Trophoblast cell (in vitro differentiated cells and primary cell): ENCODE measurements around the gene PRR14L. TPM values are rescaled to one million over a fixed set of nuclear protein-coding genes. Genes with fewer than 3 reads are reported as not detected.
"Not testable (repeated sequence)": the region's sequence is repeated elsewhere in the genome, so short reads cannot be mapped to it uniquely, and the experiment has no call there.

ENCODE experiments used
- DNase-seq, 2 donors: peaks; one replicate each; pipeline ENCODE4 v3.0.0-alpha.2; 2016
- H2AFZ ChIP-seq: 2 replicates; pipeline ENCODE4 v1.6.1; 2013; ENCODE audit warnings: low read length, moderate library complexity, mild to moderate bottlenecking; ENCODE audit not compliant: insufficient read depth, poor library complexity
- H2AK5ac ChIP-seq: 2 replicates; pipeline ENCODE4 v1.6.1; 2013; ENCODE audit warnings: mild to moderate bottlenecking, low read length
- H2BK120ac ChIP-seq: 2 replicates; pipeline ENCODE4 v1.6.1; 2013; ENCODE audit warnings: low read length, mild to moderate bottlenecking, moderate library complexity; ENCODE audit not compliant: insufficient read depth, poor library complexity
- H2BK12ac ChIP-seq: 2 replicates; pipeline ENCODE4 v1.6.1; 2013; ENCODE audit warnings: mild to moderate bottlenecking, low read length, moderate library complexity
- H2BK5ac ChIP-seq: 2 replicates; pipeline ENCODE4 v1.6.1; 2013; ENCODE audit warnings: low read length, low read depth, moderate library complexity, mild to moderate bottlenecking; ENCODE audit not compliant: poor library complexity
- H3K14ac ChIP-seq: 2 replicates; pipeline ENCODE4 v1.6.1; 2013; ENCODE audit warnings: mild to moderate bottlenecking, low read length
- H3K18ac ChIP-seq: 2 replicates; pipeline ENCODE4 v1.6.1; 2013; ENCODE audit warnings: mild to moderate bottlenecking, low read length
- H3K23ac ChIP-seq: 2 replicates; pipeline ENCODE4 v1.6.1; 2013; ENCODE audit warnings: low read length
- H3K27ac ChIP-seq: 2 replicates; pipeline ENCODE4 v1.5.1; 2013; ENCODE audit warnings: low read depth, mild to moderate bottlenecking, inconsistent platforms, low read length, moderate library complexity
- H3K27me3 ChIP-seq: 2 replicates; pipeline ENCODE4 v1.6.1; 2013; ENCODE audit warnings: inconsistent platforms, mild to moderate bottlenecking, low read length, moderate library complexity; ENCODE audit not compliant: insufficient read depth
- H3K36me3 ChIP-seq, 2 experiments: 1 replicate in 1 of 2; 2 replicates in 1 of 2; pipeline ENCODE4 v1.6.1; 2013; ENCODE audit warnings: low read length in 2 of 2, mild to moderate bottlenecking in 2 of 2, moderate library complexity in 1 of 2; ENCODE audit not compliant: insufficient read depth in 2 of 2, control insufficient read depth in 1 of 2
- H3K4ac ChIP-seq: 2 replicates; pipeline ENCODE4 v1.6.1; 2013; ENCODE audit warnings: low read depth, mild to moderate bottlenecking, low read length, moderate library complexity
- H3K4me1 ChIP-seq, 2 experiments: 1 replicate in 1 of 2; 2 replicates in 1 of 2; pipeline ENCODE4 v1.6.1; 2013; ENCODE audit warnings: low read length in 2 of 2, mild to moderate bottlenecking in 2 of 2, moderate library complexity in 1 of 2; ENCODE audit not compliant: insufficient read depth in 2 of 2, control insufficient read depth in 1 of 2
- H3K4me2 ChIP-seq: 2 replicates; pipeline ENCODE4 v1.6.1; 2013; ENCODE audit warnings: inconsistent platforms, mild to moderate bottlenecking, low read length, moderate library complexity
- H3K4me3 ChIP-seq: 2 replicates; pipeline ENCODE4 v1.5.1; 2013; ENCODE audit warnings: mild to moderate bottlenecking, low read depth, low read length, inconsistent platforms
- H3K79me1 ChIP-seq: one replicate; pipeline ENCODE4 v1.6.1; 2013; ENCODE audit warnings: low read length
- H3K79me2 ChIP-seq: 2 replicates; pipeline ENCODE4 v1.6.1; 2013; ENCODE audit warnings: low read length, mild to moderate bottlenecking; ENCODE audit not compliant: control insufficient read depth, insufficient read depth, poor library complexity
- H3K9ac ChIP-seq: 2 replicates; pipeline ENCODE4 v1.6.1; 2013; ENCODE audit warnings: mild to moderate bottlenecking, low read length
- H3K9me3 ChIP-seq: 2 replicates; pipeline ENCODE4 v1.6.1; 2013; ENCODE audit warnings: low read depth, mild to moderate bottlenecking, control low read depth, inconsistent platforms, low read length; ENCODE audit not compliant: insufficient read depth
- H4K12ac ChIP-seq: 2 replicates; pipeline ENCODE4 v1.6.1; 2013; ENCODE audit warnings: low read depth, mild to moderate bottlenecking, low read length, moderate library complexity
- H4K8ac ChIP-seq: 2 replicates; pipeline ENCODE4 v1.6.1; 2013; ENCODE audit warnings: low read depth, mild to moderate bottlenecking, low read length, moderate library complexity
- H4K91ac ChIP-seq: one replicate; pipeline ENCODE4 v1.6.1; 2013; ENCODE audit warnings: low read depth, mild to moderate bottlenecking, low read length, moderate library complexity
- WGBS: extraction: QIAGEN DNeasy Blood & Tissue Kit; methylation state at CpG from one replicate; pipeline ENCODE4 v1.1.7; 2013; ENCODE audit warnings: missing lambda C conversion rate; ENCODE audit not compliant: insufficient read length, insufficient coverage; ENCODE audit errors: extremely low coverage; 5-methylcytosine and 5-hydroxymethylcytosine counted together
- polyA plus RNA-seq: library from polyadenylated mRNA; stranded (reverse); fragments of 200-250 nt; gene quantifications from 2 replicates; pipeline ENCODE4 v1.2.3, GENCODE V29; 2013

The PRR14L gene
- 16.1 and 17.0 TPM in 2 replicates for polyA plus RNA-seq

DNA sequence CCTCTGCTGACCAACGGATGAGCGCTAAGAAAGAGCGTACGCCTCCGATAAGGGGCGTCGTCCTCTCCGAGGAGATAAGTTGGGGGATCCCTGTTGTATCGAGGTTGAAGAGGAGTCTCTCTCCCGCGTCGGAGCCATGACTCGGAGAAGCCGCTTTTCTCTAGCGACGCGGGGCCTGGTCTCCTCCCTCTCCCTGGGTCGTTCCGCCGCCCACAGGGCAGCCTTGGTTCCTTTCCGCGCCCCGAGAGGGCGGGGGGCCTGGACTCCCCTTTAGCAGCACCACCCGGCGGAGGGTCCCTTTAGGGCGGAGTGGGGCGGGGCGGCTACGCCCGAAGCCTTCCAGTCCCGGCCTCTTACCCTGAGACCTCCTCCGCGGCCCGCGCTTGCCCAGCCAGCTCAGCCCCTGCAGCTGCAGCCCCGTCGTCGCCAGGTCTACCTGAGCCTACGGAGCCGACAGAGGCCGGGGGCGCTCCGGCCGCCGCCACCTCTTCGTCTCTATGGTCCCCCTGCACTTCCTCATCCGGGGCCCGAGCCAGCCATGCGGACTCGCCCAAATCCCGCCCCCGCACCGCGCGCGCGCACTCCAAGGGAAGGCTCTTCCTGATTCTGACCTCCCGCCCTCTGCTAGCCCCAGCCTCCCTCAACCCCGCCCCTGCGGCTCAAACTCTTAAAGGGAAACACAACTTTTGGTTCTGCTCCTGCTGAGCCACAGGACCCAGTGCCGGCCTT, at the start of gene PRR14L:
PRR14L (minus strand) TSS at position 497 of the 729 bp plus-strand sequence. CDS start 11,272 bp downstream, outside the sequence.
- Histone ChIP-seq H3K79me1 (peaks cover 20% of the 10 kb centered on the region), H3K4ac (peak within 1 kb of the TSS; percentile 84)

DNA sequence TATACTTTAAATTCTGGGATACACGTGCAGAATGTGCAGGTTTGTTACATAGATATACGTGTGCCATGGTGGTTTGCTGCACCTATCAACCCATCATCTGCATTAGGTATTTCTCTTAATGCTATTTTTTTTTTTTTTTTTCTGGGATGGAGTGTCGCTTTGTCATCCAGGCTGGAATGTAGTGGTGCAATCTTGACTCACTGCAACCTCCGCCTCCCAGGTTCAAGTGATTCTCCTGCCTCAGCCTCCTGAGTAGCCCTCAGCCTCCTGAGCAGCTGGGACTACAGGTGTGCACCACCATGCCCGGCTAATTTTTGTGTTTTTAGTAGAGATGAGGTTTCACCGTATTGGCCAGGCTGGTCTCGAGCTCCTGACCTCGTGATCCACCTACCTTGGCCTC, 49.4 kb upstream of the PRR14L start:
- H2BK12ac ChIP-seq, H4K8ac ChIP-seq, H3K79me1 ChIP-seq, H2AFZ ChIP-seq, H3K14ac ChIP-seq, H3K79me2 ChIP-seq, H2BK120ac ChIP-seq, H3K4me3 ChIP-seq, H3K4ac ChIP-seq, H3K9ac ChIP-seq, H2AK5ac ChIP-seq, H3K27ac ChIP-seq, H2BK5ac ChIP-seq, H3K27me3 ChIP-seq, H4K91ac ChIP-seq, H3K4me2 ChIP-seq, H3K23ac ChIP-seq, H3K18ac ChIP-seq, H4K12ac ChIP-seq, H3K9me3 ChIP-seq: not testable (repeated sequence)
- peaks cover 20 to 27% of the 10 kb centered on the region in 2 experiments for H3K36me3 ChIP-seq
- peak; percentile 69 to 83 for DNase-seq
- peaks cover 4 to 11% of the 10 kb centered on the region in 2 experiments for H3K4me1 ChIP-seq
- WGBS = no CpG with 5 or more reads among the region's 8 CpGs

More for the DNA sequence above, at the start of gene PRR14L:
- Histone ChIP-seq H3K27me3 (no peaks in the 10 kb centered on the region), H3K18ac (peak within 1 kb of the TSS; percentile 92), H3K4me3 (peak within 1 kb of the TSS; percentile 87), H3K14ac (peak within 1 kb of the TSS; percentile 95), H3K4me1 (peaks cover 9 to 15% of the 10 kb centered on the region in 2 experiments), H2BK120ac (peak within 1 kb of the TSS; percentile 61), H4K12ac (peak within 1 kb of the TSS; percentile 84), H2BK12ac (peak within 1 kb of the TSS; percentile 62), H2BK5ac (peak within 1 kb of the TSS; percentile 95), H3K36me3 (peaks cover 0 to 2% of the 10 kb centered on the region in 2 experiments), H2AFZ (peak within 1 kb of the TSS; percentile 75), H3K79me2 (peaks cover 17% of the 10 kb centered on the region), H3K4me2 (peak within 1 kb of the TSS; percentile 82), H3K23ac (no peak within 1 kb of the TSS), H2AK5ac (peak within 1 kb of the TSS; percentile 52), H3K9ac (peak within 1 kb of the TSS; percentile 94), H3K9me3 (no peaks in the 10 kb centered on the region), H4K91ac (peak within 1 kb of the TSS; percentile 94), H4K8ac (peak within 1 kb of the TSS; percentile 91), H3K27ac (peak within 1 kb of the TSS; percentile 94)
- DNase-seq = peak; percentile 93 to 99
- no CpG with 5 or more reads among the region's 62 CpGs for whole genome bisulfite sequencing

DNA sequence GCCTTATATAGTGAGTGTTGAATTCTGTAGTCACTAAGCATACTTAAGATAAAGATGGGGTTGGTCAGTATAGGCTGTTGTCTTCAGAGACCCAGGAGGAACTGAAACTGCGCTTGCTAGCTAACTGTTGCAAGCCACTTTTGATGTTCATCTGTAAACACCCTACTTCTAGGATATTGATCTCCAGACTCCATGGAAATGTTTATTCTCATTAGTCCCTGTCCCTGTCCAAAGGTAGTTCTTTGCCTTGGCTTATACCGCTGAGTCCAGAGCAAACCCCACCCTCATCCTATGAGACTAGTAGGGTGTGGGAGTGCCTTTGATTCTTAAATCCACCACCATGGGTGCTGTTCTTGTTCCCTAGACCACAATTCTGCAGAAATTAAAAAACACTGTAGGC, 40.3 kb upstream of the PRR14L start:
- WGBS = no CpG with 5 or more reads among the region's 2 CpGs
- no peak for DNase-seq
- H2BK5ac ChIP-seq = no peak overlapping the region
- H3K4me3 ChIP-seq = no peak overlapping the region
- H3K79me1 ChIP-seq = no peaks in the 10 kb centered on the region
- no peak overlapping the region for H3K18ac ChIP-seq
- no peak overlapping the region for H2BK120ac ChIP-seq
- H3K4me2 ChIP-seq = no peak overlapping the region
- H3K27ac ChIP-seq = no peak overlapping the region
- H3K4me1 ChIP-seq = no peaks in the 10 kb centered on the region
- H3K9me3 ChIP-seq = no peaks in the 10 kb centered on the region
- no peak overlapping the region for H2BK12ac ChIP-seq
- no peak overlapping the region for H3K23ac ChIP-seq
- H3K14ac ChIP-seq = no peak overlapping the region
- no peak overlapping the region for H4K91ac ChIP-seq
- H3K9ac ChIP-seq = no peak overlapping the region
- no peak overlapping the region for H2AK5ac ChIP-seq
- H3K27me3 ChIP-seq = no peaks in the 10 kb centered on the region
- H4K8ac ChIP-seq = no peak overlapping the region
- H3K4ac ChIP-seq = no peak overlapping the region
- no peaks in the 10 kb centered on the region for H3K79me2 ChIP-seq
- no peak overlapping the region for H4K12ac ChIP-seq
- no peak overlapping the region for H2AFZ ChIP-seq
- H3K36me3 ChIP-seq = peaks cover 5 to 7% of the 10 kb centered on the region in 2 experiments

DNA sequence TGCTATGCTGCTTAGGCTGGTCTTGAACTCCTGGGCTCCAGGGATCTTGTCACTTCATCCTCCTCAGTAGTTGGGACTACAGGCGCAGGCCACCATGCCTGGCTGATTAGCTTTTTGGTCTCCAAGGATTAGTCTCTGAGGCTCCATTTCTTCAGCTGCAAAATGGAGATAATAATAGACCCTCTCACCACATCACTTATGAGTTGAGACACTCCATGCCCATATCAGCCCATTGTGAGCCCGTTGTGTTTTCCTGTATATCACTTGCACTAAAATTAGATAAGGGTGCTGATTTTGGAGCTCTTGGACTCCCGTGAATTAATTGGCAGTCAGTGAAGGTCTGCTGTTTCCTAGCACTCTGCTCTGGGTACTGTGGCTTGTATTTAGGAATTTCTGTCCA, 39.9 kb upstream of the PRR14L start:
- Histone ChIP-seq H3K9me3 (no peaks in the 10 kb centered on the region), H3K4me3 (no peak overlapping the region), H4K8ac (no peak overlapping the region), H3K14ac (no peak overlapping the region), H2BK5ac (no peak overlapping the region), H3K36me3 (peaks cover 5 to 6% of the 10 kb centered on the region in 2 experiments), H3K27me3 (no peaks in the 10 kb centered on the region), H3K4me1 (no peaks in the 10 kb centered on the region), H2AK5ac (no peak overlapping the region), H4K12ac (no peak overlapping the region), H3K79me2 (no peaks in the 10 kb centered on the region), H3K79me1 (no peaks in the 10 kb centered on the region), H3K4ac (no peak overlapping the region), H3K27ac (no peak overlapping the region), H3K23ac (no peak overlapping the region), H3K4me2 (no peak overlapping the region), H2BK120ac (no peak overlapping the region), H2AFZ (no peak overlapping the region), H2BK12ac (no peak overlapping the region), H3K18ac (no peak overlapping the region), H3K9ac (no peak overlapping the region), H4K91ac (no peak overlapping the region)
- WGBS = no CpG with 5 or more reads among the region's 3 CpGs
- DNase-seq = no peak
